Superior temporal gyrus (tissue), 1 donor: Measurements from ENCODE around the gene LRRC10B.

Source experiments
- DNase-seq: peaks from one replicate; pipeline ENCODE4 v3.0.0-alpha.2; 2016; ENCODE audit errors: extremely low spot score

Gene LRRC10B

DNA sequence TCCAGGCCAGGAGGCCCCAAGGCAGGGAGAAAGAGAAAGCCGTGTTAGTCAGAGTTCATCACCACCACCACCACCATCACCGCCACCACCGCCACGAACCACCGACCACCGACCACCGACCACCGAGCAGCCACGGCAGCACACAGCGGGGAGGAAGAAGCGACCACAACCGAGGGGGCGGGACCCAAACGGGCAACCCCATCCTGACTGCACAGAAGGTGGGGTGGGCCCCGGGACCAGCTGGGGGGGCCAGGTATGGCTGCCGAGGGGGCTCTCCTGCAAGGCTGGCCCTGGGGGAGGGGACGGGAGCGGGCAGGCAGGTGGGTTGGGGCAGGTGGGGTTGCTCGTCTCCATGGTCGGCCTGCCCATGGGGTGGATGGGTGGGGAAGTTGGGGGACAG lies 38.1 kb downstream of the LRRC10B start:
- DNase-seq: no peak

DNA sequence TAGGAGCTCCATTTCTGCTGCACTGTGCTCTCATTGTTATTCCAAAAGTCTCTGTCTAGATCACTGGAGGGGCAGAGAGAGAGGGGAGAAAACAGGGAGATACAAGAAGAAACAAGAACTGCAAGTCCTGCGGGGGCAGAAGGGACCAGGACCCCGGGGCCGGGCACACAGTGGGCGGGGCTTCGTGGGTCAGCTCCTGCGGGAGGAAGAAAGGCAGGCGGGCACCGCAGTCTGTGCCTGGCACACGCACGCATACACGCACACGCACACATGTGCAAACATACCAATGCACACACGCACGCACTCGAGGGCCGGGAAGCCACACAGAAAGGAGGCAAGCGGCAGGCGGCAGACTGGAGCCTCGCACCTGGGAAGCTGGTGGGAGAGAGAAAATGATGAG lies 38.7 kb downstream of the LRRC10B start:
- no peak for DNase-seq

DNA sequence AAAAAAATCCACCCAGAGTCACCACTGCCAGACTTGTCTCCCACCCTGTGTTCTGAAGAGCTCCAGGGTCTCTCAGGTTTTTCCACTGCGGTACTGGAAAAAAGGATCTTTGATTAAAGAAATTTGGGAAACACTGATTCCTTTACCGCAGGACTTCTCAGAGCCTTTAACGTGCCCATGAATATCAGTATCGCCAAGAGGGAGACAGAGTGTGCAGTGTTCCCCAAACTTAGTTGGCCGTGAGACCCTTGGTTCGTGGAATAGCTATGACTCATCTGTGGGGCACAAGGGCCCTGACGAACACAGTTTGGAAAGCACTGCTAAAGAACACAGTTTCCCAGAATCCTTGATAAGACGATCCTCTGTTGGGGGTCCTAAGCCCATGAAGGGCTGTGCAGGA lies 40.6 kb downstream of the LRRC10B start:
- DNase-seq: no peak

DNA sequence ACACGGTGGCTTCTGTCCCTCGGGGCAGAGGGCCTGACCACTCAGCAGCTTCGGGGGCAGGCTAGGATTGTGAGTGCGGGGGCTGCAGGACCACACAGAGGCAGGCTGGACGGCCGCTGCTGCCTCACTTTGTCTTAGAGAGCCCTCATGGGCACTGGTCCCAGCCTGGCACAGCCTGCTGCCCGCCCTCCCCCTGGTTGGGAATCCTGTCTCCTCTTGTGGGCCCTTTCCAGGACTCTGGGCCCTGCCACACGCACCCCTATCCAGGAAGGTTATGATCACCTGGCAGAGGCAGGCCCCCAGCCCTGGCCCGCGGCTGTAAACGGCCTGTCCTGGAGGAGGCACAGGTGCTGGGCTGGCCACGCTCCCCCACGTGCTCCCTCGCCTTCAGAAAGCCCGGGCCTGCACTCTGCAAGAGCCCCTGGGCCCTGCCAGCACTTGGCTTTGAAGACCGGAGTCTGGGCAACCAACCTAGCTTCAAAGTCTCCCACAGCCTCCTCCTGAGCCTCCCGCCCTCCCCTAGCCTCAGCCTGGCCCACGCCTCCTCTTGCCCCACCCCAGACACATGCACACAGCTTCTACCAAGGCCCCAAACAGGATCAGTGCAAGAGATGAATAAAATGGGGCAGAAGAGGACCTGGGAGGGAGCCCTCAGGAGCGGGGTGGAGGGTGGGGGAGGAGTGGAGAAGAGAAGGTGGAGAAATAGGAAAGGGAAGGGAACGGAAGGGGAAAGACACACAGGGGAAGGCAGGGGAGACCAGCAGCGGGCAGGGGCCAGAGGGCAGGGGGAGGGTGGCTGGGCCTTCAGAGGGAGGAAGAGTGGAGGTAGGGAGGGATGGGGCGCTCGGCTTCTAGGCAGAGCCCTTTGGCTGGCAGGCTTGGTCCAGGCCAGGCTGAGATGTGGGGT lies 41.4 kb downstream of the LRRC10B start:
- DNase-seq: no peak

DNA sequence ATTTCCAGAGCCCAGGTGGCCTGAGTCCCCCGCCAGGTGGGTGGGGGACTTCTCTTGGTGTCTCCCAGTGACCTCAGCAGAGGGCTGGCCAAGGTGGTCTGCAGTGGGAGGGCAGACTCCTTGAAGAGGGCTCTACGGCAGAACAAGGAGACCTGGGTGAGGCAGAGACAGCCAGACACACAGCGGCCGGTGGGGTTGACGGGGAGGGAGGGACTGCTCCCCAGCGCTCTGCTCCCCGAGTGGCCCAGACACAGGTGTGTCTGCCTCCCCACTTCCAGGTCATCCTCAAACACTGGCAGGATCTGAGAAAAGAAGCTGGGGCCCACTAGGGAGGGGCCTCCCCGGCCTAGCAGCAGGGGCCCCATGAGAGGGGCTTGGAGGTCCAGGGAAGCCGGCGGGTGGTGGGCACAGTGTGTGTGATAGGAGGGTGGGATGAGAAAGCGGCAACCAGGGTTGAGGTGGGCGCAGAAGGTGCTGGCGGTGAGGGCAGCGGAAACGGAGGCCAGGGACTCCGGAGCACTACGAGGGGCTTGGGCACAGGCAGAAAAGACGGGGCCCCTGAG lies 42.2 kb downstream of the LRRC10B start:
- no peak for DNase-seq

DNA sequence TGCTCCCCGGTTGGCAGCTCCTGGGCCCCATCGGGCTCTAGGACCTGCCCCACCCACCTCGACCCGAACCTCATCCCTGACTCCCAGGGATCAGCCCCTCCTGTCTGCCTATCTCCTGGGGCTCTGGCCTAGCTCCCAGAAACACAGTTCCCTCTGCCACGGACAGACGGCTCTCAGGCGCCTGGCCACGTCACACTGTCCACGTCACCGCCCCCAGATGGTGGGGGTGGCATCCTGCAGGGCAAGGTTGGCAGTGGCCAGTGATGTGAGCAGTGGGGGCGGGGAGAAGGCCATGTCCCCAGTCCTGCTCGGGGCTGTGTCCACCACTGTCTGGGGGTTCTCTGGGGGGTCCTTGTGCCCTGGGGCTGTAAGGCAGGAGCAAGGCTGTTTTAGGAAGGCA lies 43.1 kb downstream of the LRRC10B start:
- DNase-seq: no peak

DNA sequence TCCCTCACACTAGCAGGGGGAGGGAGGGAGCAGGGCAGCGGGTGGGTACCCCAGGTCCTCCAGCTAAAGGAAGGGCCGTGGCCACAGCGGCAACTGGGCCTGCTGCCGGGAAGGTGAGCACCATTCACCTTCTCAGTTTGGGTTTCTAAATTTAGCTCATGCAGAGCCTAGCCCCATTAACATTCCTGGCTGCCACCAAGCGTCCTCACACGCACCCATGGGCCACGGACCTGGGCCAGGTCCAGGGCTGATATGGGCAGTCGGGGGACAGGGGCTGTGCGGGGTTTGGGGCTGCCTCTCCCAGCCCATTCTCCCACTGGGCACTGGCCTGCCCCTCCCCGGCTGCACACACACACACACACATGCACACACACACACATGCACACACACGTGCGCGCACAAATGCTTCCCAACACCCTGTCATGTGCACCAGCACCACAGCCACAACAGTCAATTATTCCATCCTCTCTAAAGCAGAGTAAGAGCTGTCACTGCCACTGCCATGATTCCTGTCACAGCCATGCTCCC lies 43.6 kb downstream of the LRRC10B start:
- DNase-seq: no peak

DNA sequence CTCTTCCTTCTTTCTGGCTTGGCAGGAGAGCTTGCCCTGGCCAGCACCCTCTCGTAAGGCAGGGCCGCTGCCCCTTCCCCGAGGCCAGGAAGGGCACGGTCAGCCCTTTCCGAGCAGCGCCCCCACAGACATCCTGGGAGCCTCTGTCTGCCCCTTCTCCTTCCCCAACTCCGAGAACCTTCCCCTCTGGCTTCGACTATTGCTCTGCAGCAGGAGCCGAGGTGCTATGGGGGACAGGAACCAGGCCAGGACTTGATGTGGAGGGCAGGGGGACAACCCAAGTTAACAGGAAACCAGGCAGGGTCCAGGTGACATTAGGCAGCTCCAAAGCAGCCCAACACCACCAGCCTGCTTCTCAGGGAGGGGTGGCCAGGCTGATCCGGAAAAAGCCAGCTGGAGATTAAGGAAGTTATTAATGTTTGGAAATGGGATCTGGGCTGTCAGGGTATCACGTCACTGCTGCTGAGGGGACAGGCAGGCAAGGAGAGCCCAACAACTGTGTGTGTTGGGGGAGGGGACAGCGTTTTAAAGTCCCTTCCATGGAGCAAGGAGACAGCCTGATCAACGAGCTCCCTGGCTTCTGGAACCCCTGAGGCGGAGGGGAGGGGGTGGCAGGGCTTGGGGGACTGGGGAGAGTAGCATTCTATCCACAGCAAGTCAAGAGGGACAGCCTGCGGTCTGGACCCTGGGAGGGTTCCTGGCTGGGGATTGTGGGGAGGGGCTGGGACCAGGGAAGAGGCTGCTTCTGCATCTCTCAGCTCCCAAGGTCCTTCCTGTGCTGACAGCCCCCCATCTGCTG lies 45.0 kb downstream of the LRRC10B start:
- no peak for DNase-seq

DNA sequence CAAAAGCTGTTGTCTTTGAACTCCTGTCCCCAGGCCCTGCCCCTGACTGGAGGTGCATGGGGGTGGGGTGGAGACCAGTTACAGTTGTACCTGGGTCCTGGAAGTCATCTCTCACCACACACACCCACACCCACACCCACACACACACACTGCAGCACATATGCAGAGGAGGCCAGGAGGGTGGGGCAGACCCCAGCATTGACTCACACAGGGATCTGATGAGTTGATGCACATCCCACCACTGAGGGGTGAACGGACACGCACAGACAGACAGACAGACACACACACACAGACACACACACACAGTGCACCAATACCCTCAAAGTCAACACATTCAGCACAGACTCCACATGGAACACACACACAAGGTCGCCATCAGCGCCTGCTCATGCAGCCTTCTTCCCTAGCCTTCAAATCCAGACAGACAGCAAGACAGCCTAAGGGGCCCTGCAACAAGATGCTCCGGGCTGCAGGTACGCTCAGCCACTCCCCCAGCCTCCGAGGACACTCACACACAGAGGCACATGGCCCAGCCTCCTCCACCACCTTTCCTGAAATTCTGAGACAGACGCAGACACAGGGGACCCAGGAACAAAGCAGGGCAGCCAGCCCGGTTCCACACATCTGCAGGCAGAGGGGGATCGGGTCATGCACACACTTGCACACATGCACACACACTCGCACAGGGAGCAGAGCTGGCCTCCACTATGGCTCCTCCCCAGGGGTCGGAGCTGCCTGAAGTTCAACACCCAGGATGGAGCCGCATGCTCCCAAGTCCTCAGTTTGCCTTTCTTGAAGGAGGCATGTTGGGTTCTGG lies 45.8 kb downstream of the LRRC10B start:
- DNase-seq: no peak

DNA sequence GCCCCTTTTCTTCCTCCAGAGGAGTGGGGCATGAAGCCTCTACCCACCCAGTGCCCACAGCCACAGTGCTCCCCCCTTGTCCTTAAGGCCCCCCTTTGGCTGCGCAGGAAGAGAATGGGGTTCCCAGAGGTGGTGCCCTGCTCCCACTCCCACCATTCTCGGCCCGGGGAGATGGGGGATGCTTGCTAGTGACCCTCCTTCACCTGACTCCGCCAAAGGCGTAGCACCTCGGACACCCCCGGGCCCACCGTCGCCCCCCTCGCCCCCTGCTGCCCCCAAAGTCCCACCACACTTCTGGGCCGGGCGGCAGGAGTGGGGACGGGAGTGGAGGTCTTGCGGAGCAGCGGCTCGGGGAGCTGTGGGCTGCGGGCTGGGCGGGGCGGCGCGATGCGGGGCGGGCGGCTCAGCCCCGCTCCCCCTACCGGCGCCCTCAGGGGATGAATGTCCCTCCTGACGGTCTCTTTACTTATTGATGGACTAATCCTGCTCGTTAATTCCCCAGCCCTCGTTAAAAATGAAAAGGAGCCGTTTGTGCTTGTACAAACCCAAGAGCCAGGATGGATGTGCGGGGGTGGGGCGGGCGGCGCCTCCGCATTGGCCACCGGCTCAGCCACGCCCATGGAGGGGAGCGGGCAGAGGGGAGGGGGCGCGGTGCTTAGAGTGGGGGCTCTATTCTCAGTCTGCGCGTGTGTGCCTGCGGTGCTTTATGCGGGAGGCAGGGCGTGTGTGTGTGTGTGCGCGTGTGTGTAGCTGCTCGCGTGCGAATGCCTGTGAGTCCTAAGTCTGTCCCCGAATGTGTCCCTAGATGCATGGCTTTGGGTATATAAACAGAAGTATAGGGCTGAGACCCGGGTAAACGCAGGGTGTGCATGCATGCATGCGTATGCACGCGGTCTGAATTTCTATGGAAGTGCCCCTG lies 46.8 kb downstream of the LRRC10B start:
- no peak for DNase-seq

DNA sequence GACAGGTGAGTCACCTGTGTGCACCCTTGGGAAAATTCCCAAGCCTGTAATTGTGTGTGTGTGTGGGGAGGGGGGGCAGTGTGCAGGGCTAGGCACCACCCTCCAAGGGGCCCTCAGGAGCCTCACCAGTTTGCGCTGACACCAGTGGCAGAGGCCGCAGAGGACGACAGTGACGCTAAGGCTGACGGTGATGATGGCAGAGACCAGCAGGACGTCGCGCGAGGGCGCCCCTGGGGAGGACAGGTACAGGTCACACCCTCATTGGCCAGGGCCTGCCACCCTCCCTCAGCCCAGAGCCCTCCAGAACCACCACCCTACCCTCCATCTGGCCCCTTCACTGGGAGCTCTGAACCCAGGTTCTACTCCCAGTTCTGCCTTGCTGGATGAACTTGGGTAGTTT lies 47.4 kb downstream of the LRRC10B start:
- DNase-seq: no peak

DNA sequence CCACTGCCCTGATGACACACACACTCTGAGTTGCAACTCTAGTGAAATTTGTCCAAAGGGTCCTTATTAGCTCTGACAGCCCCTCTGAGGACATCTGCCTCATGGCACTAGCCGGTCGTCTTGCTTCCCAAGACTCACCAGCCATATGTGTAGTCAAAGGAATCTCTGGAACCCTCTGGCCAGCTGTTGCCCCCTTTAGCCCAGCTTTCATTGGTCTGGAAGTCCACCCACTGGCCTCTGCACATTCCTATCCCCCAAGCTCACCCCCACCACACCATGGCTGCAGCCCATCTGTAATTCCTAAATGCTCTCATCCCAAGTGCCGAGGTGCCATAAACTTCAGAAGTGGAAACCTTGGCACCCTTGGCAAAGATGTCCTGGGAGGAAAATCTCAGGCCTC lies 48.1 kb downstream of the LRRC10B start:
- DNase-seq: no peak
